Hair follicular keratinocyte (primary cell): Measurements from ENCODE around the gene GNAI3. TPM values are rescaled to one million over a fixed set of nuclear protein-coding genes. Genes with fewer than 3 reads are reported as not detected.

Experiments used
- total RNA-seq: library from RNA; depleted of rRNA; stranded (reverse); fragments of >200 nt; gene quantifications from 2 replicates; pipeline ENCODE4 v1.2.3, GENCODE V29; 2015

The GNAI3 gene
- 11.3 and 11.6 TPM in 2 replicates for total RNA-seq

DNA sequence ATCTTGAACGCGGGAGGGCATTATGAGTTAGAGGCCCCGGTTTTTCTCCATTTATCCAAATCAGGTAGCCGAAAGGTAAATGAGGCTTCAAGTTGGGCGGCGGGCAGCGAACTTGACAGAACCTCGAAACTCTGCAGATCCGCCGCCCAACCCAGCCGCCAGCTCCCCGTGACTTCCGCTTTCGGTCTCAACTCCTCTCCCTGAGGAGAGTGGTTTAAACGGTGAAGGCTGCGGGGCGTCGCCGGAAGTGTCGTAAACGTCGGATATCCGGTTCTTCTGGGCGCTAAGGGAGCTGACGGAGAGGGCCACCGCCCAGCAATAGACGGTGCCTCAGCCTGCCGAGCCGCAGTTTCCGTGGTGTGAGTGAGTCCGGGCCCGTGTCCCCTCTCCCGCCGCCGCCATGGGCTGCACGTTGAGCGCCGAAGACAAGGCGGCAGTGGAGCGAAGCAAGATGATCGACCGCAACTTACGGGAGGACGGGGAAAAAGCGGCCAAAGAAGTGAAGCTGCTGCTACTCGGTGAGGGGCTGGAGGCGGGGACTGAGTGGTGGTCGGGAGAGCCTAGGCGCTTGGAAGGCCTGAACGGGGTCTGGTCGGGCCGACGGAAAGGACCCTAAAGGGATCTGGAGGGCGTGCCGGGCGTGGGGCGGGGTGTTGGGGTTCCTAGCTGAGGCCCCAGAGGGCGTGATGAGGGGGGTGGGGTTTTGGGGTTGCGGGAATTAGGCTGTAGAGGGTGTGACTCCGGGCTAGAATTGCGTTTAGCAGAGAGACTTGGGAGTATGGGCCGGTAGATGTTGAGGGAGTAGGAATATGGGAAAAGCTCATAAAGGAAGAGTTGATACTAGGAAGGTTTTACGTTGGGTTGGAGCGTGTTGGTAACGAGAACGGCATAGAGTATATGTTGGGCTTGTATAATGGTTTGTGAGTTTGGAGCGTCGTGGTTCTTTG is at the start of gene GNAI3:
GNAI3 (plus strand) TSS at position 295 of the 947 bp plus-strand sequence; CDS start at position 401, 106 bp downstream.

DNA sequence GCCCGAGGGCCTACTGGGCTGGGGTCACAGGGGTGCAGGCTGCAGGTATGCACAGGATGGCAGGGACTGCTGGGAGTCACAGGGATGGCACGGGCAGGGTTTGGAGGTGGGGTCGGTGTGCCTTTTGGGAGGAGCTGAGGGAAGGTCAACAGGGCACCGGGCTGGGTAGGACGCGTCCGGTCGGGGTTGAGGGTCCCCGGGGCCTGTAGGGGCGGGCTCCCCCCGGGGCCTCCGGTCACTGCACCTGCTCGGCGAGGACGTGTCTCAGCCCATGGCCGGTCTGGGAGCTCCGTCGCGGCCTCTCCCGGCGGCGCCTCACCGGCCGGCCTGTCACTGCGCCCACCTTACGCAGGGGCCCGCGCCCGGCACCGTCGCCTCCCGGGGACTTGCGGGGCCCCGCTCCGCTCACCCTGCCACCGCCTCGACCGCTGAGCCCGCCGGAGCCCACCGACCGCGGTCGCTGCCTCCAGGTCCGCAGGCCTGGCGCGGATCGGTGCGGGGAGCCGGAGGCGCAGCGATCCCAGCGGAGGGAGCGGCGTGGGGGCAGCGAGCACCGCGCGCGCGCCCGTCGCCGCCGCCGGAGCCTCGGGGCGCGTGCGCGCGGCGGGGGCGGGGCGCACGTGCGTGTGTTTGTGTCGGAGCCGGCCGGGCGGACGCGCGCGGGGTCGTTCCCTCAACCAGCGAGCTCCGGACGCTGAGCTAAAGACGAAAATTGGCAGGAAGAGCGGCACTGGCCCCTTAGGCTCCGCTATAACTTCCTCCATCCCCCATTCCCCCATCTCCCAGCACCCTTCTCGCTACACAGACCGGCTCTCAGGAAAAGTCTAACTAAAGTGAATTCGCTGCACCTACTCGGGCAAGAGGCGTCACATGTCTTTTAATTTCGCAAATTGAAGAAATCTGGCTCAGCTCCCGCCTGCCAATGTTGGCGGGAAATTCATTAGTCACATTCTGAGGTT is 39.0 kb upstream of the GNAI3 start, which contains the start of gene AMIGO1:
AMIGO1 (minus strand) TSS at position 552 of the 959 bp plus-strand sequence. CDS start 815 bp downstream, outside the sequence.

DNA sequence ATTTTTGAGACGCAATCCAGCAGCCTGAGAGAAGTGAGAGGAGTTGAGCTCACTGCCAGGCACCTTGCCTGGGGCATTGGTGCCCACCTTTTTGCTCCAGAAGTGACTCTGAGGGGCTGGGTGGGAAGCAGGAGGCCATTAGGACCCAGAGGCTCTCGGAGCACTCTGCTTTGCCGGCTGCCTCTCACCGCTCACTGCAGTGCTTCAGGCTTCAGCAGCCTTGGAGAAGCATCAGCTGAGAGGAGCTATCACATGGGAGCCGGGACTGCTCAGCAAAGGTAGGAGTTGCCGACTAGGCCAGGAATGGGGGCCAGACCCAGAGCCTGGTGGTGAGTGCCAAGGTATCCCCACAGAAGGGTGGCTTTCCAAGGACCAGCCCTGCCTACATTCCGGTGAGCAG is 8.7 kb upstream of the GNAI3 start, which contains the start of gene GPR61:
GPR61 (plus strand) TSS at position 197 of the 400 bp plus-strand sequence. CDS start 3,151 bp downstream, outside the sequence.

DNA sequence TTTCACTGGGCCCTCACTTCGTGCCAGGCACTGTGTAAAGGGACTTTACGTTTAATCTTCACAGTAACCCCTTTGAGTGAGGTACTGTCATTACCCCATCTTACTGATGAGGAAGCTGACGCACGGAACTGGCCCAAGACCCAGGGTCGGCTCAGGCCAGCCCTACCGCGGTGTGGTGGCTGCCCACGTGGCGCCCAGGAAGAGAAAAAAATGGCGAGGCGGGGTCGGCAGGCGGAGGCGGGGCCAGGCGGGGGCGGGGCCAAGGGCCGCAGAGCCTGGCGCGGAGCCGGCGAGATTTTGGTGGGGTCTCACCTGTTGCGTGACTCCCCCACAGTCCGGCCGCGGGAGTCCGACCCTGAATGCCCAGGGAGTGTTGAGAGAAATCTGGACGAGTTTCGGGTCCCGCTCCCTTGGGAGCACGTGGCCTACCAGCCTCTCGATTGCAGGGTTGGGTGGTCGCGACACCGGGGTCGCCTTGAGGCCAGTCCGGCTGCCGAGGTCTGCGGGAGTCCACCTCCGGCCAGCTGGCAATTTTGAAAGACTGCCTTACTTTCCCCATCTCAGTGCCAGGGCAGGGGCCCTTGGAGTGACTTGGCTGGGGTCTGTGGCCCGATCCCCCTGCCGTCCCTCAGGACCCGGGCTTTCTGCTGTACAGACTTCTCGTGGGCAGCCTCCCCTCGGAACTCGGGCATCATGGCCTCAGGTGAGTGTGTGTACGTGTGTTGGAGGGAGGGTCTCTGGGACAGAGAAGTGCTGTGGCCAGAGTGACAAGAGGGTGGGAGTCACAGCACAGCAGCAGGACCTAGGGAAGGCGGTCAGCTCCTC is 71.4 kb downstream of the GNAI3 start, which contains the start of the genes AMPD2 and GNAT2:
AMPD2 (plus strand) TSS at position 262 of the 825 bp plus-strand sequence. CDS start 1,339 bp downstream, outside the sequence.
GNAT2 (minus strand) TSS at position 41 of the 825 bp plus-strand sequence. CDS start 6,746 bp downstream, outside the sequence.

DNA sequence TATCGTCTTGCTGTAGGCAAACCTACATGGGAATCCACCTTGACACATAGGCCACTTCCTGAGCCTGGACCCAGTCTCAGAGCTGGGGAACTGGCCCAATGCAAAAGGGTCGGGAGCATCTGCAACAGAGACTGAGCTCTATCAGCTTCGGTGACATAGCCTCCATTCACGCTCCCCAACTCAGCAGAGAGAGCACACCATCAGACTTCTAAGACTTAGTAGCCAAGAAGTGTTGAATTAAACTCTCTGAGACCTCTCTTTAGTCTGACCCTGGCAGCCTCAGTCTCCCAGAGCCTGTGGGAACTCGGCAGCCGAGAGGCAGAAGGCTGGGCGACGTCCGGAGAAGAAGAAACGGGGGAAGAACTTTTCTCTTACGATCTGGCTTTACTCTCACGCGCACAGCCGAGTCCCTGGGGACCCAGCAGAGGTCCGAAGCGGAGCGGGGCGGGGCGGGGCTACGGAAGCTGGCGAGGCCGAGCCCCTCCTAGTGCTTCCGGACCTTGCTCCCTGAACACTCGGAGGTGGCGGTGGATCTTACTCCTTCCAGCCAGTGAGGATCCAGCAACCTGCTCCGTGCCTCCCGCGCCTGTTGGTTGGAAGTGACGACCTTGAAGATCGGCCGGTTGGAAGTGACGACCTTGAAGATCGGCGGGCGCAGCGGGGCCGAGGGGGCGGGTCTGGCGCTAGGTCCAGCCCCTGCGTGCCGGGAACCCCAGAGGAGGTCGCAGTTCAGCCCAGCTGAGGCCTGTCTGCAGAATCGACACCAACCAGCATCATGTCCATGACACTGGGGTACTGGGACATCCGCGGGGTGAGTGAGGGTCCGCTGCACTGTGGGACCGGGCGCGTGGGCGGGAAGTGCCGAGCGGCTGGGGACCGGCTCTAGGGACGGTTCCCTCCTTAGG is 107.5 kb downstream of the GNAI3 start, which contains the start of gene GSTM4:
GSTM4 (plus strand) TSS at position 485 of the 905 bp plus-strand sequence; CDS start at position 776, 291 bp downstream.

DNA sequence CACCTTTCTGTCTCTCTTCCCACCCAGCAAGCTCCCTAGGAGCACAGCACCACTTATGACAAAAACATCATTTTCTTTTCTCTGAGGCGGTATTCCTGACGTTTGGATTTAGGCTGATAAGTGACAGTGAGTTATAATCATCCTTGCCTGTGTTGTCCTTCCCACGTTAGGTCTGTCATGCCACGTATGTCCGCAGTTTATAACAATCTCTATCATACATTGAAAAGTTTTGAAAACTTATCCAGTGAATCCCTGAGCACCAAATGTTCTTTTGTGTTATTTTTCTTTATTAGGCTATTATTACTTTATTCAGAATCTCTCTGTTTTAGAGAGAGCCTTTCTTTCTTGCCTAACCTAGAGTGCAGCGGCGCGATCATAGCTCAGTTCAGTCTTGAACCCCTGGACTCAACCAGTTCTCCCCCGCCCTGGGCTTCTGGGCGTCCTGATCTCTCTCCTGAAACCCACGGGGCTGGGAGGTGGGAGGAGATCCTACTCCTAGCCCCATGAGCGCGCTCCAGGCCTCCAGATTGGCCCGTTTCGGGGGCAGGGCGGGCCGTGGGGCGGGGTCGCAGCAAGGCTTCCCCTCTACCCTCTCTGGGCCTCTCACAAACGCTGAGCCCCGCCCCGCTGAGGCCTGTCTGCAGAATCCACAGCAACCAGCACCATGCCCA is 119.2 kb downstream of the GNAI3 start, which contains the start of gene GSTM2:
GSTM2 (plus strand) TSS at position 606 of the 671 bp plus-strand sequence; CDS start at position 665, 59 bp downstream.

Other genes with a start within 250 kb of the GNAI3 start
- not detected in 2 replicates for gene MYBPHL, start 241.6 kb upstream of the GNAI3 start, total RNA-seq
- gene SORT1, start 150.7 kb upstream of the GNAI3 start, total RNA-seq: 0.80 and 2.7 TPM in 2 replicates
- 50.7 and 75.7 TPM in 2 replicates for gene PSMA5, start 122.2 kb upstream of the GNAI3 start, total RNA-seq
- not detected in 2 replicates for gene SYPL2, start 82.1 kb upstream of the GNAI3 start, total RNA-seq
- gene ATXN7L2, start 64.7 kb upstream of the GNAI3 start, total RNA-seq: 2.4 and 4.3 TPM in 2 replicates
- gene CYB561D1, start 54.5 kb upstream of the GNAI3 start, total RNA-seq: 2.5 and 4.6 TPM in 2 replicates
- 0.15 and 0.55 TPM in 2 replicates for gene AMIGO1, start 38.9 kb upstream of the GNAI3 start, total RNA-seq
- gene GPR61, start 8.7 kb upstream of the GNAI3 start, total RNA-seq: not detected in 2 replicates
- 0.08 TPM in 1 of 2 replicates, not detected in the other for gene GNAT2, start 71.0 kb downstream of the GNAI3 start, total RNA-seq
- 29.0 and 31.2 TPM in 2 replicates for gene AMPD2, start 71.2 kb downstream of the GNAI3 start, total RNA-seq
- 5.7 and 7.3 TPM in 2 replicates for gene GSTM4, start 107.5 kb downstream of the GNAI3 start, total RNA-seq
- 3.8 and 8.0 TPM in 2 replicates for gene GSTM2, start 119.4 kb downstream of the GNAI3 start, total RNA-seq
- gene GSTM1, start 139.2 kb downstream of the GNAI3 start, total RNA-seq: 8.1 and 18.4 TPM in 2 replicates
- gene GSTM5, start 163.6 kb downstream of the GNAI3 start, total RNA-seq: not detected in 2 replicates
- 5.5 and 13.4 TPM in 2 replicates for gene GSTM3, start 192.4 kb downstream of the GNAI3 start, total RNA-seq
- not detected in 2 replicates for gene EPS8L3, start 215.3 kb downstream of the GNAI3 start, total RNA-seq